Sigmoid colon (tissue), 7 donors: Measurements from ENCODE around the gene ZC3H6. TPM values are rescaled to one million over a fixed set of nuclear protein-coding genes. Genes with fewer than 3 reads are reported as not detected.

ENCODE experiments used
- DNase-seq: peaks from one replicate; pipeline ENCODE4 v3.0.0-alpha.2; 2019
- H3K27ac ChIP-seq, 4 donors: fragments of 200-600 bp; sonication (generic); one replicate each; pipeline ENCODE4 v1.5.1; 2016 to 2019; ENCODE audit warnings: mild to moderate bottlenecking in 1 of 4
- H3K27me3 ChIP-seq, 3 donors: fragments of 200-600 bp; sonication (generic); one replicate each; pipeline ENCODE4 v1.5.1; 2019; ENCODE audit warnings: mild to moderate bottlenecking in 1 of 3
- H3K36me3 ChIP-seq, 4 donors: fragments of 200-600 bp; sonication (generic); one replicate each; pipeline ENCODE4 v1.5.1; 2016 to 2019
- H3K4me1 ChIP-seq, 4 donors: fragments of 200-600 bp; sonication (generic); one replicate each; pipeline ENCODE4 v1.5.1; 2017 to 2019
- H3K4me3 ChIP-seq, 4 donors: fragments of 200-600 bp; sonication (generic); one replicate each; pipeline ENCODE4 v1.5.1; 2017 to 2019; ENCODE audit warnings: mild to moderate bottlenecking in 2 of 4, moderate library complexity in 1 of 4
- H3K9me3 ChIP-seq, 4 donors: fragments of 200-600 bp in 3 of 4; sonication (generic) in 3 of 4; one replicate each; pipeline versions ENCODE4 v1.5.1 to v1.6.1; 2013 to 2019
- EP300 ChIP-seq, 4 donors: sonication (generic); formaldehyde crosslinking; IDR thresholded peaks; one replicate each; pipeline ENCODE4 v1.6.1; 2017; ENCODE audit warnings: antibody characterized with exemption in 4 of 4
- POLR2A ChIP-seq, 2 donors: fragments of 450-650 bp; IDR thresholded peaks; one replicate each; pipeline ENCODE4 v1.6.1; 2016; ENCODE audit warnings: antibody characterized with exemption in 2 of 2, mild to moderate bottlenecking in 2 of 2, moderate library complexity in 2 of 2
- POLR2AphosphoS5 ChIP-seq, 4 donors: sonication (generic); formaldehyde crosslinking; IDR thresholded peaks; one replicate each; pipeline ENCODE4 v1.6.1; 2017; ENCODE audit warnings: antibody characterized with exemption in 4 of 4
- WGBS, 2 donors: extraction: QIAGEN DNeasy Blood & Tissue Kit; methylation state at CpG; one replicate each; pipeline ENCODE4 v1.1.7; 2013; 5-methylcytosine and 5-hydroxymethylcytosine counted together
- intact Hi-C: fragments of 100-400 bp; cut with DNase I; formaldehyde crosslinking; loops from one replicate; pipeline ENCODE4 v1.15.1; 2023
- polyA plus RNA-seq, 3 donors: library from polyadenylated mRNA; stranded (reverse); fragments of 200-250 nt; gene quantifications; one replicate each; pipeline ENCODE4 v1.2.3, GENCODE V29; 2013
- total RNA-seq, 4 donors: library from RNA; depleted of rRNA; stranded (reverse); fragments of >200 nt; gene quantifications; one replicate each; pipeline ENCODE4 v1.1.0, GENCODE V29; 2016
- TF ChIP-seq, protein P1 (sequence below), 4 experiments: fragments of 450-650 bp in 3 of 4; fragments of 200-600 bp in 1 of 4; IDR thresholded peaks; one replicate each; pipeline ENCODE4 v1.5.1; 2016 to 2019; ENCODE audit warnings: antibody characterized with exemption in 4 of 4, mild to moderate bottlenecking in 3 of 4, moderate library complexity in 2 of 4
- donor health status: healthy with polysubstance abuse.
- donor health status: Bipolar disorder and iron deficiency.
- donor health status: healthy.

ZC3H6 gene
- total and polyA plus RNA-seq, 7 donors: 0.60 to 27.1 (median 13.2) TPM

DNA sequence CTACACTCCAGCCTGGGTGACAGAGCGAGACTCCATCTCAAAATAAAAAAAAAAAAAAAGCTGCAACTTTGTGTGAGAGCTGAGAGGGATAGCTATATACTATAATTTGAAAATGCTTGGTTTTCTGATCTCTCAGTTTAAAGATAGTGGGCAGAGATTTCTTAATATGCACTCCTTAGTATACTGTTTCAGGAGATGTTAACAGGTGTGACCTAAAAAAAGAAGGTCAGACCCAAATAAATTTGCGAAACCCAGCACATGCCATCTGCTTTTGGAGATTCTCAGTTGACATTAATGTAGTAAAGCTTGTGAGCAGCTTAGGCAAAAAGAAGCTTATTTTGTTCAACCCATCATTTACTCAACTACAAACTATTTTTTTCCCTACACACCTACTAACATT lies 37.4 kb downstream of the ZC3H6 start:
- Histone ChIP-seq H3K9me3 (no peaks in the 10 kb centered on the region), H3K4me3 (no peak overlapping the region), H3K27ac (no peak overlapping the region), H3K4me1 (no peaks in the 10 kb centered on the region), H3K36me3 (peaks cover 0 to 65% (median 3%) of the 10 kb centered on the region in 4 donors), H3K27me3 (no peaks in the 10 kb centered on the region)
- TF ChIP-seq, protein P1, sequence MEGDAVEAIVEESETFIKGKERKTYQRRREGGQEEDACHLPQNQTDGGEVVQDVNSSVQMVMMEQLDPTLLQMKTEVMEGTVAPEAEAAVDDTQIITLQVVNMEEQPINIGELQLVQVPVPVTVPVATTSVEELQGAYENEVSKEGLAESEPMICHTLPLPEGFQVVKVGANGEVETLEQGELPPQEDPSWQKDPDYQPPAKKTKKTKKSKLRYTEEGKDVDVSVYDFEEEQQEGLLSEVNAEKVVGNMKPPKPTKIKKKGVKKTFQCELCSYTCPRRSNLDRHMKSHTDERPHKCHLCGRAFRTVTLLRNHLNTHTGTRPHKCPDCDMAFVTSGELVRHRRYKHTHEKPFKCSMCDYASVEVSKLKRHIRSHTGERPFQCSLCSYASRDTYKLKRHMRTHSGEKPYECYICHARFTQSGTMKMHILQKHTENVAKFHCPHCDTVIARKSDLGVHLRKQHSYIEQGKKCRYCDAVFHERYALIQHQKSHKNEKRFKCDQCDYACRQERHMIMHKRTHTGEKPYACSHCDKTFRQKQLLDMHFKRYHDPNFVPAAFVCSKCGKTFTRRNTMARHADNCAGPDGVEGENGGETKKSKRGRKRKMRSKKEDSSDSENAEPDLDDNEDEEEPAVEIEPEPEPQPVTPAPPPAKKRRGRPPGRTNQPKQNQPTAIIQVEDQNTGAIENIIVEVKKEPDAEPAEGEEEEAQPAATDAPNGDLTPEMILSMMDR (IDR thresholded peaks at IDR 0.05): no peak
- TF ChIP-seq EP300 (IDR thresholded peaks at IDR 0.05): no peak
- no peak for TF ChIP-seq POLR2AphosphoS5 (IDR thresholded peaks at IDR 0.05)
- TF ChIP-seq POLR2A (IDR thresholded peaks at IDR 0.05): no peak
- no peak for DNase-seq
- WGBS, 2 donors: 96 to 97% methylated on average over 2 of the region's 2 CpGs
- intact Hi-C loops: no loop called here

DNA sequence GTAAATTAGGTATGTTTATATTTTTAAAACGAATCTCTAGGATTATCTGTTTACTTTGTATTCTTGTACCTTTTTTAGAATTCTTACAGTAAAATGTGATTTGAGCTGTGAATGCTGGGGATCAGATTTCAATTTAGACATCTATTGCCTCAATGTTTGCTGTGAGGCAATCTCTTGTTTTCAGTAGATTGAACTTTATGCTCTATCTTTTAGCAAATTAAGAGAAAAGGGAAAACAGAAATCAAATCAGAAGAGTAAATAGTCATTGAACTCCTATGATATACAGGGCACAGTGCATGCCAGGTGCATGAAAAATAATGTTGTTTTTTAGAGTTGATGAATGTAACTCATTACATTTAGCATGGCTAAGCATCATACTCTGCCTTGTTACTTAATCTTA lies 39.5 kb downstream of the ZC3H6 start:
- DNase-seq: no peak
- intact Hi-C loops: no loop called here
- no peak overlapping the region for H3K4me3 ChIP-seq
- H3K36me3 ChIP-seq: peaks cover 0 to 69% (median 3%) of the 10 kb centered on the region in 4 donors
- 45 to 71% methylated on average over 1 of the region's 1 CpG for WGBS, 2 donors
- no peak for TF ChIP-seq POLR2AphosphoS5 (IDR thresholded peaks at IDR 0.05)
- TF ChIP-seq EP300 (IDR thresholded peaks at IDR 0.05): no peak
- no peak for TF ChIP-seq POLR2A (IDR thresholded peaks at IDR 0.05)
- TF ChIP-seq, protein P1 (IDR thresholded peaks at IDR 0.05): no peak
- H3K27me3 ChIP-seq: no peaks in the 10 kb centered on the region
- H3K9me3 ChIP-seq: no peaks in the 10 kb centered on the region
- H3K27ac ChIP-seq: no peak overlapping the region
- H3K4me1 ChIP-seq: no peaks in the 10 kb centered on the region

DNA sequence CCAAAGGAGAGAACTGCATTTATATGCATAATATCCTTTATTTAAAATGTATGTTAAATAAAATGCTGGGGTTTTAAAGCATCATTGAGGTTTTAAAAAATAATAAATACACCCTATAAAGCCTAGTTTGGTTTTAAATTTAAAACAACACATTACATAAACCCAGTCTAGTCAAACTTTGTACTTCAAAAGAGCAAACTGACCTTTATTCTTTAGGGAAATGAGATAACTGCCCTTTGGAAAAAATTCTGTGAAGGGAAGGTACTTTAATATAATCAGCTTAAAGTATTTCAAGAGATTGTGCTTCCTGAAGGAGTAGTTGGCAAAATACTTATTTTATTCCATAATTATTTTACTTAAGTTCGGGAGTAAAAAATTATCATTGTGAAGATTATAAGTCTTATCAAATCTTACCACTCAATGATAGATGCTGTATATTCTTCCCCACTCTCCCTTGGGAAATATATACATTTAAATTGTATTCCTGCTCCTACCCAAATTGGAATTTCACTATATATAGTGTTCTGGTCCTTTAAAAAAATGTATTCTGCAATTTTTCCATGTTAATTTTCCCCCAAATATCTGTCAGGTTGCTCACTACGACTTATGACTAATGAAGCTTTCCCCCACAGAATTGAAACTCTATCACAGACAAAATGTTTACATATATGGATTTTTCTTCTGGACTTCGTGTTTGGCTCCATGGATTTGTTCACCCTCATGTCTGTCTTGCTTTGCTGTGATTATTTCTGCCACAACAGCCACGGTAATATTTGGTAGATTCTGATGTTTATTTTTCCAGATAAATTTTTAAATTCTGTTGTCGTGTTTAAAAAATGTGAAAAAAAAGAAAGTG lies 42.1 kb downstream of the ZC3H6 start:
- intact Hi-C loops: no loop called here
- 89 to 92% methylated on average over 5 of the region's 5 CpGs for WGBS, 2 donors
- no peak overlapping the region for H3K27ac ChIP-seq
- H3K36me3 ChIP-seq: peaks cover 0 to 42% (median 0%) of the 10 kb centered on the region in 4 donors
- H3K4me1 ChIP-seq: no peaks in the 10 kb centered on the region
- no peak for DNase-seq
- no peaks in the 10 kb centered on the region for H3K27me3 ChIP-seq
- H3K9me3 ChIP-seq: no peaks in the 10 kb centered on the region
- H3K4me3 ChIP-seq: no peak overlapping the region
- TF ChIP-seq EP300 (IDR thresholded peaks at IDR 0.05) (no peak), POLR2A (IDR thresholded peaks at IDR 0.05) (no peak), POLR2AphosphoS5 (IDR thresholded peaks at IDR 0.05) (no peak)
- TF ChIP-seq, protein P1 (IDR thresholded peaks at IDR 0.05): no peak

DNA sequence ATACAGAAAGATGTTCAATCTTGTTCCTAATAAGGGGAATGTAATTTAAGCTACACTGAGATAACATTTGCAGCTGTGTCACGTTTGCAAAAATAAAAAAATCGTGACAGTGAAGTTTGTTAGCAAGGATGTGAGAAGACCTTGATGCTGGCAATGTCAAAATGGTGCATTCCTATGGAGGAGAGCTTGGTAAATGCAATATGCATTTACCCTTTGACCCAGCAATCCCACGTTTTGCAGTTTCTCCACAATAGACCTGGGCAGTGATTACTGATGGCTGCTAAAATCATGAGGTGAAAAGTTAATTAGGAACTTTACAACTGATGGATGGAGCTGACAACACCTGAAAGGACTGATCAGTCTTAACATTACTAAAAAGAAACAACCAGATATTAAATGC lies 43.1 kb downstream of the ZC3H6 start:
- H3K9me3 ChIP-seq: no peaks in the 10 kb centered on the region
- peaks cover 0 to 40% (median 4%) of the 10 kb centered on the region in 4 donors for H3K36me3 ChIP-seq
- H3K4me3 ChIP-seq: no peak overlapping the region
- intact Hi-C loops: no loop called here
- H3K4me1 ChIP-seq: no peaks in the 10 kb centered on the region
- TF ChIP-seq EP300 (IDR thresholded peaks at IDR 0.05): no peak
- no peak for TF ChIP-seq POLR2A (IDR thresholded peaks at IDR 0.05)
- TF ChIP-seq POLR2AphosphoS5 (IDR thresholded peaks at IDR 0.05): no peak
- TF ChIP-seq, protein P1 (IDR thresholded peaks at IDR 0.05): no peak
- no peaks in the 10 kb centered on the region for H3K27me3 ChIP-seq
- WGBS, 2 donors: 80 to 82% methylated on average over 3 of the region's 3 CpGs
- H3K27ac ChIP-seq: no peak overlapping the region
- DNase-seq: no peak
